Nucleus accumbens (tissue), 56 donors: ENCODE results near the gene RAB28.

Source experiments
- DNase-seq, 56 donors: peaks; one replicate each; lab custom pipeline; 2025; lab: John Stamatoyannopoulos, UW

Gene RAB28

DNA sequence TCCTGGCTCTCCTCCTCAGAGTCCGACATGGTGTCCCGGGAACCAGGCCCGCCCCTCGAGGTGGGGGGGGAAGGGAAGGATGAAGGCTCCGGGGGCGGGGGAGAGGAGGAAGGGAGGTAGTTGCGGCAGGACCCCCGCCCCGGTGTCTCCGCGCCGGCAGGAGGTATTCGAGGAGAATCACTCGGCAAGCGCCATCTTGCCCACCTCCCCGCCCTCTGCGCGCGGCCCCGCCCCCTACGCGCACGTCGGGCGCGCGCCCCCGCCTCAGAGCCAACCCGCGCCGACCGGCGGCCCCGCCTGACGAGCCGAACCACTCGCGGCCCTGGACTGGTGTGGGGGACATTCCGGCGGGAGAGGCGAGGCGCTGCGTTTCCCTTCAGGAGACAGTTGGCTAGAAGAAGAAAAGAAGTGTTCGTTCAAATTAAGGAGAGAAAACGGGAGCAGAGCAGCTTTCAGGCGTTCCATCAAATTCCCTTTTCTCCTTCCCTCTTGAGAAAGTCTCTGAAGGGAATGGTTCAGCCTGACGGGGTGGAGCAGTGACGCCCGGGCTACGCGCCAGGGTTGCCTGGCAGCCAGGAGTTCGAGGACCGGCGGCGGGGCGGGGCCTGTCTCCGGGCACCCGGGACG, at the start of gene RAB28:
RAB28 (minus strand) TSS at position 219 of the 627 bp plus-strand sequence.
- peak; percentile 71 to 100 (median 97) for DNase-seq

GRCh38 chr4:13531625-13531998, 47.5 kb upstream of the RAB28 start:
- DNase-seq, result no peak

DNA sequence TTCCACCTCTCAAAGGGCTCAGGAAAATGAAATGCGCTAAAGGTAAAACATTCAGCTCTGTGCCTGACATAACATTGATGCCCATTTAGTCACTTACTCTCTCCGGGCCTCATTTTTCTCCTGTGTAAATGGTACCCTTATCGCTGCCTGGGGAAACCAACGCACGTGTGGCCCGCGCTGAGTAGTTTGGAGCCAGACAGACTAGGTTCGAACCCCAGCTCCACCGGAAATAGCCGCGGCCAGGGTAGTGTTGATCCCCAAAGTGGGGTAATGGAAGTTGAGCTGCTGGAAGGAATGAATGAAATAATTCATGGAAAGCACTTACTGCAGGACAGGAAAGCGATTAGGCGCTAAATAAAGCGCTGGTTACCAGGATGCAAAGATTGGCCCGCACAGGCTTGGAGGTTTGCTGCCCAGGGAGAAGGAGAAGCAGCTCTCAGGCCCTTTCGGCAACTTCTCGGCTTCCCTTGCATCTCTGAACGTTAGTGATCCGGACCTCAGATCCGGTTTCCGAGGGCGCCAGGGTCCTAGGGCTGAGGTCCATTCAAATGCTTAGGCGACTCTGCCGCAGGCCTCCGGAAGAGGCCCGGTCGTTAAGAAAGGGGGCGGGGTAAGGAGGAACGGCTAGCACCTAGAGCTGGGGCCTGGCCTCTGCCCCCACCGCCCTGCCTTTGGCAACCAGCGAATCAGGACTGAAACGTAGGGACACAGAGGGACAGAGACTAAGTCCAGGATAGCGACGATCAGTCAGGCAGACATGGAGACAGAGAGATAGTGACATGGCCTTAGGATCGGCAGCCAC, 46.9 kb upstream of the RAB28 start:
- DNase-seq, result no peak

GRCh38 chr4:13529128-13529919, 45.2 kb upstream of the RAB28 start:
- DNase-seq, result no peak

DNA sequence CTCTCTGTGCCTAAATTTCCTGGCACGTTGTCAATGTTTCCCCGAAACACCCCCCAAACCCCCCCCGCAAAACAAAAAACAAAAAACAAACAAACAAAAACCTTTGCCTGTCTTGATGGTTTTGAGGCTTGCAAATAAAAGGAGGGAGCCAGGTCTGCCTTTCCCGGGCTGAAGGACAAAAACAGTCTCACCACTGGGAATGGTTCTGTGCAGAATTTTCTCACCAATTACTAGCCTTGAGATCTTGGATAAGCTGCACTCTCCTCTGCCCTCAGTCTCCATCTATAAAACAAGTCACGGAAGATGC, 44.6 kb upstream of the RAB28 start:
- no peak for DNase-seq

DNA sequence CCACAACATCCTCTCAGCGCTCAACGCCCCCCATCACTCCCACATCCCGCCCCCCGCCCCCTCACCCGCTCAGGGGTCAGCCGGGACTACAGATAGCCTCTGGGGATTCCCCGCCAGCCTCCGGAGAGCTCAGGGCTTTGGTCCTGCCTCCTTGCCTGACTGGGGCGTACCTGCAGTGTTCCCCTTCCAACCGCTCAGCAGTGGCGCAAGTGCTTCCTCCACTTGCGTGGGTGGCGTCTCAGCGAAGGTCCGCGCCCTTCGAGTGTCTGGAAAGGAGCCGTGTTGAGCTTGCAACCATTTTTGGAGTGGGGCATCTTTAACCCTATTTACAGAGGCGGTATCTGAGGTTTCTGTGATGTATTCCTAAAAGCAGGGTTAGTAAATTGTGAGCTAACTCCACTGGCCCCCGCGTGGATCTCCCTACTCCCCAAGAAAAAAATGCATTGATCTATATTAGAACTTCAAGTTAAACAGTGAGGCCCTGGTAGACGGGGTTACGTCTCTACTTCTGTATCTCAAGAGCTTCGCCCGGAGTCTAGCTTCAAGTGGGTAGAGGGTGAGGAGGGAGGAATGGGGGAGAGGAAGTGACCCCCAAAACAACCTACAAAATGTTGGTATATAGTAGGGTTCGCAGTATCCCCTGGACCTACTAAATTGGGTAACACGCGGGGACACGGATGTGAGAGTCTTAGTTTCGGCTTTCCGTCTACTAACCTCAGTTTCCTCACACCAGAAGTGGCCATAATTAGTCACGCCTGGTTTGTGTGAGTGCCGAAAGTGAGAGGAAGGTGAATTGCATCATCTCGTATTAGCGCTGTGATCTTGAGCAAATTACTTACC, 44.1 kb upstream of the RAB28 start:
- no peak for DNase-seq

- no peak for DNase-seq
Observed at GRCh38 chr4:13527192-13527980, 43.2 kb upstream of the RAB28 start.

DNA sequence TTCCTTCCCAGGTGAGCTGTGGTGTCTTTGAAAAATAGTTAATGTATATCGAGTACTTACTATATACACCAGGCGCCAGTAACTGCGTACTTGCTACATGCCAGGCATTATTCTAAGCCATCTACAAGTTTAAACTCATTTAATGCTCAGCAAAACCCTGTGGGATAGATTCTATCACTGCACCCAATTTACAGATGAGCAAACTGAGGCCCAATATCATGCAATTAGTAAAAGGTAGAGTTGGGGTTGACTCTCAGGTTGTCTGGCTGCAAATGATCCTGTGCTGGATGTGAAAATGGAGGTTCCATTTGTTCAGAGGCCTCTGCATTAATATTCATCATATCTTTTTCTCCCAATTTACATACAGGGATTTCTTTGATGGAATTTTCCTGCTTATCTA, 42.5 kb upstream of the RAB28 start:
- no peak for DNase-seq

DNA sequence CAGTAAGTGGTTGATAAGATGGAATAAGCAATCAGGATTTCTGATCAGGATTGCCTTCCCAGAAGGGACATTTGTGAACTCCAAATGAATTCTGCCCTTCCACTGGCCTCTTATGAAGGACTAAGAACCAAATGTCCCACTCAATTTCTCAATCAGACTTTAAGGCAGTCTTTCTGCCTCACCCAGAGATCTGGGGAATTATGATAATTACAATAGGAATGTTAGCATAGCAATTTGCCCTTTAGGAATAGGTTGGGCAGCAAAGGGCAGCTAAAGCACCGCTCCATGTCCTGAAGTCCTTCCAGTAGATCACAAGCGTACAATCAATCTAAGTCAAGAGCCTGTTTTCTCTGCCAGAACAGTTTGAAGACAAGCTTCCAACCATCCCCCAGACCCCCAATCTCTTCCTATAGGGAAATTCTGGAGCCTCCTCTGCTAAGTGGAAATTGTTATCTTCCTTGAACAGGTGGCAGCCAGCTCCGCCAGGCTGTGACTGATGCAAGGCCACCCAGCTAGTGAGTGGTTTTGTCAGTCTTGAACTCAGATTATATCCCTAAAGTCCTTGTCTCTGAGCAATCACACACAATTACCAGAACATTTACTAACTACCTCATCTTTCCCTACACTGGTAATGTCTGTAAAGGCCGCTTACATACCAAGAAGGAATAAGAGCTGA, 41.6 kb upstream of the RAB28 start:
- DNase-seq, result no peak

DNA sequence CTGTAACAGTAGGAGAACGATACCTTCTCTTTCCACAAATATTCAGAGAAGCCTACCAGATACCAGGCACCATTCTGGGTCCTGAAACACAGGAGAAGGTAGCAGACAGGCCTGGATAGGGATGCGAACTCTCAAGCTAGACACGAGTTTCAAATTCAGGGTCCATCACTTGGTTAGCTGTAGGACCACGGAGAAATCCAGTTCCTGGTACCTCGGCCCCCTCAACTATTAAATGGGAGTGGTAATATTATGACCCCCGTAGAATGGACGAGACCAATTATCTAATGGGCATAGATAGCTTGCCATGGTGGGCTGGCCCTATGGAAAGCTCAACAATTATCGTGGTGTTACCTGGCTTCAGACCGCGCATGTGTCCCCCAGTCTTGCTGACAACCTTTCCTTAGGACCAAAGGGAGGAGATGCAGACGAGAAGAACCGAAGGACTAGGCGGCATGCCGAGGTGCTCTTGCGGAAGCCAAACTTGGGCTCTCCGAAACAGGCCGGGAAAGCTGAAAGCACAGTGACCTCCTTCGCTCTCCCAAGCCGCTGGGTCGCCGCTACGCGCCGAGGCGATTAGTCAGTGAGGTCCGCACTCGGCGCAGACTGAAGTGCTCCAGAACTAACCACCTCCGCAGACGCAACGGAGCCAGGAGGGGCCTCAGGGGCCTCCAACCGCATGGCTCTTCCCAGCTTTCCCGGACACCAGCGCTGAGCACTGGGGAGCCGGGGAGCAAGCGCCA, 40.5 kb upstream of the RAB28 start:
- no peak for DNase-seq

GRCh38 chr4:13523591-13524503, 39.7 kb upstream of the RAB28 start:
- no peak for DNase-seq

- DNase-seq, result no peak
Observed at GRCh38 chr4:13523105-13523477, 39.0 kb upstream of the RAB28 start.

DNA sequence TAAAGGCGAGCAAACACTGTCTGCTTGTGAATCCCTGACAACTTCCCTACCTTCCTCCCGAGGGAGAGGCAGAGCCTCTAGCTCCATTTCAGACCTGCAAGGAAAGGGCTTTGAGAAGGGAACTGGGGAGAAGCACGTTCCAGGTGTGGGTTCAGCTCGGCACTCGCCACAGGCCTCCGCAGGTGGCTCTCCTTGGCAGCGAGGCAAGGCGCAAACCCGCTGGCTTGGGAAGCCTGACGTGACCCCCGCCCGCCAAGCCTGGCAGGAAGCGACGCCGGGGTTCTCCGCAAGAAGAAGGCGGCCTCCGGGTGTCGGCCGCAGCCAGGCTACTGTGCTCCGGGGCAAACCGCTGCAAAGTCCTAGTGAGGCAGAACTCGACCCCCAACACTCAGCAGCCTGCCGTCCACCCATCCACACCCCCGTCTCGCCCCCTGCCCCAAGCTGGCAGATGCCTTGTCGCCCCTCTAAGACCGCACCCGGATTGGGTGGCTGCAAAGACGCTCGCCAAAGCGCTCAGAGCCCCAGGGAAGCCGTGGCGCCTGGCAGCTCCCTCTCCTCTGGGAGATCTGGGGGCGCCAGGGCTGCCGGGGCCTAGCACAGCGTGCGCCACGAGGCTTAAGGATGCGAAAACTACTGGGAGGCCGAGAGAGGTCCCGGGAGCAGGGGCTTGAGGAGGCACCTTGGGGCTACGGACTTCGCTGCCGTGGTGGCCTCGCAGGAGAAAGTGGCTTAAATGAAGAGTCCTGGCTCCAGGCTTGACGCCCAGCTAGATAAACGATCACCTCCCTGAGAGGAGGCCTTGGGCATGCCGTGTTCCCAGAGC, 38.4 kb upstream of the RAB28 start:
- DNase-seq, result no peak

GRCh38 chr4:13521047-13521446, 36.9 kb upstream of the RAB28 start:
- no peak for DNase-seq

DNA sequence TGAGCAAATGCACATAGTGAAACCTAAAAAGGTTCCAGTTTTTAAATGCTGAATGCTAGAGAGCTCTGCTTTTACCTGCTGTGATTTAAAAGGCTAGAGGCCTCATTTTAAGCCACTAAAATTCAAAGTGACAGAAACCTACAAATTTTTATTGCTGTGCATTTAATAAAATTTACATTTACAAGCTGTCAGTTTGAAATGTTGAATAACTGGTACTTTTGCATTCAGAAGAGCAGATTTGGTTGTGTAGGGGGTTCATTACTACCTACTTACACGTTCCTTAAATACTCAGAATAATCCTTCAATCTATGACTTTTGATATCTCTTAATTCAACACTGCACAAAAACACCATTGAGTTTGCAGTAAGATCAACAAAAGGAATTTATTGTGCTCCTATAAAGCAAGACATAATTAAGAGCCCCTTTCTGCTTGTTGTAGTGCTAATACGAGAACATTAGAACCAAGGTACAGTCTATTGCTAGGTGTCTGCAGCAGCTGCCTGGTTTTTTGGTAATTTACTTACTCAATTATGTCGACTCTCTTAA, 32.2 kb upstream of the RAB28 start:
- no peak for DNase-seq

DNA sequence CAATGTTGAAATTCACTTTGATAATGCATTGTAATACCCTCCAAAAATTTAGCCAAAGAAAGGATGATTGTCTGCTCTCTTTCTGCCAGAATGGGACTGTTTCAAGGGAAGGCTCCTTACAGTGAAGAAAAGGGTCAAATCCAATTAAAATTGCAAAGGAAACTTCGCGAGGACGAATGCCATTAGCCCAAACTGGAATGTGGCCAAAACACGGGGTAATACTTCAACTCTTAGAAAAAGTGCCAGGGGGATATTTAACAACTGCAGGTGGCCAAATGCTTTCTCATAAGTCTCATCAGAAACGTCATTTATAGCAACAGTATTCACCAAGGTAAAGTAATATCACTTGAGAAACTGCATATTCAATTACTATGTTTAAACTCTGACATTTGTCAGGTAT, 31.1 kb upstream of the RAB28 start:
- DNase-seq, result no peak
